Esophagus squamous epithelium (tissue), 4 donors: ENCODE data around the gene HOXA4.

Experiments used
- CTCF ChIP-seq, 6 experiments: fragments of 450-650 bp in 4 of 6; fragments of 200-600 bp in 2 of 6; sonication (generic) in 2 of 6; IDR thresholded peaks; one replicate each; pipeline ENCODE4 v1.5.1; 2016 to 2019; ENCODE audit warnings: antibody characterized with exemption in 6 of 6, mild to moderate bottlenecking in 4 of 6, moderate library complexity in 4 of 6
- POLR2A ChIP-seq, 4 donors: fragments of 450-650 bp; IDR thresholded peaks; one replicate each; pipeline ENCODE4 v1.6.1; 2017; ENCODE audit warnings: antibody characterized with exemption in 4 of 4, mild to moderate bottlenecking in 4 of 4, moderate library complexity in 3 of 4

DNA sequence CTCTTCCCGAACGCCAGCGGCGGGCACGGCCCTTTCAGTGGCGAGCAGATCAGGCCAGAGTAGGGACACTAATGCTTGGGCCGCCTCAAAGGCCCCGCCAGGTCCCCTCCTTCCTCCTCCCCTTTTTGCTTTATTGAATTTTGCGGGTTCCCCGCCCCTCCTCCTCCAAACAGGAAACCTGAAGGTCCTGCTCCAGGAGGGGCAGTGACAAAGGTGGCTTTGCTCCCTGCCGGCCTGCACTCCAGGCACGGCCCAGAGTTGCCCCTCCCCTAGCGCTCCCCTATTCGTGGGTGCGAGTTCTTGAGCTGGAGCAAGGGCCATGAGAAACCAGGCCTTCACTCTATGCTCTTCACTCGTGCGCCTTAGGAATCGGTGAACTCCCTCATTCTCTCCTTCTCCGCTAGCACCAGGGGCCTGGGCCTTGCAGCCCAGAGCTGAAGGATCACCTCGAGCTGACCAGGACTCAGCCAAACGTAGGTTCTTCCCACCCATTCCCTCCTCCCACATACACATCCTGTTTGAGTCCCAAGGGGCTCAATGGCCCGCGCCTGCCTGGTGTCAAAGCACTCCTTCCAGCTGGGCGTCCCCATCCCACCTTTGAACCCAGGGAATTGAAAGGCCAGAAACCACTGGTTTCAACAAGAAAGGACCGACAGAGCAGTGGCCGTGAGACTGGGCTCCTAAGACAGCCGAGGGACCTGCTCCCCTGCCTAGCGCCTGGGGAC, 17.6 kb upstream of the HOXA4 start:
- TF ChIP-seq CTCF (IDR thresholded peaks at IDR 0.05), result no peak
- TF ChIP-seq POLR2A (IDR thresholded peaks at IDR 0.05), result no peak
